Endometrium (tissue), 2 donors: ENCODE data around the gene LPGAT1.
"Not testable (repeated sequence)": the region's sequence is repeated elsewhere in the genome, so short reads cannot be mapped to it uniquely, and the experiment has no call there.

Source experiments
- FAIRE-seq: peaks from 2 replicates; lab custom pipeline; 2012; peaks lifted over from hg19 to GRCh38; lab: Jason Lieb, UNC
- donor health status: control.
- donor health status: control.

The LPGAT1 gene, protein sequence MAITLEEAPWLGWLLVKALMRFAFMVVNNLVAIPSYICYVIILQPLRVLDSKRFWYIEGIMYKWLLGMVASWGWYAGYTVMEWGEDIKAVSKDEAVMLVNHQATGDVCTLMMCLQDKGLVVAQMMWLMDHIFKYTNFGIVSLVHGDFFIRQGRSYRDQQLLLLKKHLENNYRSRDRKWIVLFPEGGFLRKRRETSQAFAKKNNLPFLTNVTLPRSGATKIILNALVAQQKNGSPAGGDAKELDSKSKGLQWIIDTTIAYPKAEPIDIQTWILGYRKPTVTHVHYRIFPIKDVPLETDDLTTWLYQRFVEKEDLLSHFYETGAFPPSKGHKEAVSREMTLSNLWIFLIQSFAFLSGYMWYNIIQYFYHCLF

DNA sequence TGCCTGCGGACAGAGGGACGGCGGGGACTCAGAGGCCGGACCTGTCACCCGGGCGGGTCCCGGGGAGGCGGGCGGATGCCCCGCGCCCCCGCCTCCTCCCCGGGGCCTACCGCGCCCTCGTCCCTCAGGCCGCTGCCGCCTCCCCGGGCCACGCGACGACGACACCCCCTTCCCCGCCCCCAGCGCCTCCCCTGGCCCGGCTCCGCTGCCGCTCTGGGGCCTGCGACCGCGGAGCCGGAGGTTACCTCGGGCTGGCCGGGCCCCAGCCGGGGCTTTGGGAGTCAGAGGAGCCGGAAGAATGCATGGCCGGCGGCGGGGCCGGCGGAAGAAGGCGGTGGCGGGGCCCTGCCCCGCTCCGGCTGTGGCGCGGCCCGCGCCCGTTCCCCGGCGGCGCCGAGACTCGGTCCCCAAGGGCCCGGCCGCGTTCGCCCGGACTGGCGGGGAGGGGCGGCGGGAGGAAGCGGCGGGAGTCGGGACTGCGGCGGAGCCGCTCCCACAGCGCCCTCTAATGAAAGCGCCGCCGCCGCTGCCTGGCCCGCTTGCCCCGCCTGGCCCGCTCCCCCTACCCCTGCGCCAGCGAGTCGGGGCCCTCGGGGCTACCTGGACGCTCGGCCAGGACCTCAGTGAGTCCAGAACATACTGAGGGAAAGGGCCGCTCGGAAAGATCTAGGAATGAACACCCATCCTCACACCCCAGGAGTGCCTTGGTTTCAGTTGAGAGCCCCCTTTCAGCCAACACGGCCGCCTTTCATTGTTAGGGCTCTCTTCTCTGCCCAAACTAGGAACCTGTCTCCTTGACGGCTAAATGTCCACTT lies at the start of gene LPGAT1:
Gene LPGAT1 (minus strand): TSS at position 436 of the 815 bp plus-strand sequence. CDS start 1,467 bp downstream, outside the sequence.
- FAIRE-seq: no peak

DNA sequence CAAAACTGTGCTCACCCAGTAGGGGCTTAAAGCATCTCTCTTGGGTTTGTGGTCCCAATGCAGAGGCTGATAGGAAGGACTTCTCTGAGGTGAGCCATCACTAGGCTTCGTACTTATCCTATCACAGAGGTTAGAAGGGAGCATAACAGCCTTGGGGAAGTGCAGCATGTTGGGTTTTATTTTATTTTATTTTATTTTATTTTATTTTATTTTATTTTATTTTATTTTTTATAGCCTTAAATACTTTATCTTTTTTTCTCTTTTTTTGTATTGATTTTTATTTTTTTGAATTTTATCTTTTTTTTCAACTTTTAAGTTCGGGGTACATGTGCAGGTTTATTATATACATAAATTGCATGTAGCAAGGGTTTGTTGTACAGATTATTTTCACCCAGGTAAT lies 48.9 kb upstream of the LPGAT1 start:
- peak; percentile 83 for FAIRE-seq

DNA sequence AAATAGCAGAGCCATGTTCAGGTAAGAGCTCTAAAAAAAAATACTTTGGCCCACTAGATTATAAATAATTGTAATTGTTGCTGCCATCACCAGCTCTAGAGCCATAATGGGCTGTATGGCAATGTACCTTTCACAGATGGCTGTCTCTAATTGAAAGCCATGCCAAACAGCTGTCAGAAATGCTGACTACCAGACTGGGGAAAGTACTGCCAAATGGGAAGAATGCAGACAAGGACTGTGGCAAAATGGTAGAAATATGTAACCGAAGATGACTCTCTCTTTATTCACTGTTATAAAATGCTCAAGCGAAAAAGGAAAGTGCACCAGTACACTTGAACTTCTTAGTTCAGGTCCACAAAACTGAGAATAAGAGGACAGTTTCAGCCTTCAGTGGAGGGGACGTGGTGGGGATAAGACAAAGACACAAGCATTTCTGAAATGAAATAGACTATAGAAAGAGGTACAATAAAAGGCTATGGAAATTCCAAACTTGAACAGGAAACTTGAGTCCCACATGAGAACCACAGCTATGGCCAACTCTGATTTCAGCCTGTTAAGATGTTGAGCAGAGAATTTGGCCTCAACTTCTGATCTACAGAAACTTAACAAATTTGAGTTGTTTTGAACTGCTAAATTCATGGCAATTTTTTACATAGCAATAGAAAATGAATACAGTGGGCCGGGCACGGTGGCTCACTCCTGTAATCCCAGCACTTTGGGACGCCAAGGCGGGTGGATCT lies 46.5 kb upstream of the LPGAT1 start:
- no peak for FAIRE-seq

DNA sequence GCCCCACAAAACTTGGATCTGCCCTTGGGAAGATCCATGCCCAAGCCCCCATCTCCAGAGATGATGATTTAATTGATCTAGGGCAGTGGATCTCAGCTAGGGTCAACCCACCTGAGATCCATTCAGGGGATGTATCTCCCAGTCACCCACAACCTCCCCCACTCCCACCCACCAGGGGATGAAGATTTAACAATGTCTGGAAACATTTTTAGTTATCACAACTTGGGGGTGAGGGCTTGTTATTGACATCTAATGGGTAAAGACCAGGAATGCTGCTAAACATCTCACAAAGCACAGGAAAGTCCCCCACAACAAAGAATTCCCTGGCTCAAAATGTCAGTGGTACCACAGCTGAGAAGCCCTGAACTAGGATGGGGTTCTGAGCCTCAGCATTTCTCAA lies 45.0 kb upstream of the LPGAT1 start:
- FAIRE-seq: no peak

DNA sequence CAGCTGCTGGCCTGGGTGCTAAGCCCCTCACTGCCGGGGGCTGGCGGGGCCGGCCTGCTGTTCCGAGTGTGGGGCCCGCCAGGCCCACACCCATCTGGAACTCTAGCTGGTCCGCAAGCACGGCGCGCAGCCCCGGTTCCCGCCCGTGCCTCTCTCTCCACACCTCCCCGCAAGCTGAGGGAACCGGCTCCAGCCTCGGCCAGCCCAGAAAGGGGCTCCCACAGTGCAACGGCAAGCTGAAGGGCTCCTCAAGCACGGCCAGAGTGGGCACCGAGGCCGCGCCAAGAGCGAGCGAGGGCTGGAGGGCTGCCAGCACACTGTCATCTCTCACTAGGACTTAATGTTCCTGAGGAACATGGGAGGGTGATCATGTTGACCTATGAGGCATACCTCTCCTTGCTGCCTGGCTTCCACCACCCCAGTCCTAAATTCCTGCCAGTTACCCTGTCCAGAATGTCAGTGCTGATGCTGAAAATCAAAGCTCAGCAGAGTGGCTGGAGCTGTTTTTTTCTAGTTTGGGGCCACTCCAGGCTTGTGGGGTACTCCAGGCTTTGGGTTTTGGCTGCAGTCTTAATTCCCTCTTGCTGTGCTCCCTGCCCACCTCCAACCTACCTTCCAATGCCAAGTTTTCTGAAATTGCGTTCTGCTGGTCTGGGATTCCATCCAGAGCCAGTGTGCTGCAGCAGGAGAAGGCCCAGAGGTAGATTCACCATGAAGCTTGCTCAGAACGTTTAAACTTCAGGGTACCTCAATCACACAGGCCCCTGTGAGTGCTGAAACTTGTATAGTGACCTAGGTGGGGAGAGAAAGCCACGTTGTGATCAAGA lies 44.2 kb upstream of the LPGAT1 start:
- no peak for FAIRE-seq

DNA sequence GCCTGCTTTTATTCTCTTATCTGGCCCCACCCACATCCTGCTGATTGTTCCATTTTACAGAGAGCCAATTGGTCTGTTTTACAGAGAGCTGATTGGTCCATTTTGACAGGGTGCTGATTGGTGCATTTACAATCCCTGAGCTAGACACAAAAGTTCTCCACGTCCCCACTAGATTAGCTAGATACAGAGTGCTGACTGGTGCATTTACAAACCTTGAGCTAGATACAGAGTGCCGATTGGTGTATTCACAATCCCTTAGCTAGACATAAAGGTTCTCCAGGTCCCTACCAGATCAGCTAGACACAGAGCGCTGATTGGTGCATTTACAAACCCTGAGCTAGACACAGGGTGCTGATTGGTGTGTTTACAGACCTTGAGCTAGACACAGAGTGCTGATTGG lies 43.2 kb upstream of the LPGAT1 start:
- FAIRE-seq: not testable (repeated sequence)

DNA sequence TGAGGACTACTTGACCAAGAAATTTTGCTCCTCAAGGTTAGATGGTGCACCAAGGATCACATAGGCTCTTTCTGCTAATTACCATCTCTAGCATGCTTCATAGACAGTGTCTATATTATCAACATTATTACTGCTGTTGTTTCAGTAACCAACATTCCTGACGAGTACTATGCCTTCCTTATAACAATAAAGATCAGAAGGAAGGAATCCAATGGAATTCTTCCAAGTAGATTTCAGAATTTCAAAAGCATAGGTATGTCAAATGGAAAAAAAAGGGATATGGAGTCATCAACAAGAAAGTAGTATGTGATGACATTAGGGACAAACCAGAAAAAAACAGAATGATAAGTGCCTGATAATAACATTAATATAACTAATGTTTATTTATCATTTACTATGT lies 39.6 kb upstream of the LPGAT1 start:
- no peak for FAIRE-seq

DNA sequence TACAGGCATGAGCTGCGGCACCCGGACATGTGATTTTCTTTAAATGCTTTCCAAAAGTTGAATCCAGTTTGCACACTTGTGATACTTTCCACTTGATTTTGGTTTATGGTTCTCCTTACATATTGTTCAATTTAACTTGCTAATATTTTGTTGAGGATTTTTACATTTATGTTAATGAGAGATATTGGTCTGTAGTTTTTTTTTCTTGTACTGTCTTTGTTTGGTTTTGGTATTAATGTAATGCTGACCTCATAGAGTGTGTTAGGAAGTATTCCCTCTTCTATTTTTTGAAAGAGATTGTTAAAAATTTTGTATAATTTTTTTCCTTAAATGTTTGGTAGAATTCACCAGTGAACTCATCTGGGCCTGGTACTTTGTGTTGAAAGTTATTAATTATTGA lies 34.6 kb upstream of the LPGAT1 start:
- no peak for FAIRE-seq

DNA sequence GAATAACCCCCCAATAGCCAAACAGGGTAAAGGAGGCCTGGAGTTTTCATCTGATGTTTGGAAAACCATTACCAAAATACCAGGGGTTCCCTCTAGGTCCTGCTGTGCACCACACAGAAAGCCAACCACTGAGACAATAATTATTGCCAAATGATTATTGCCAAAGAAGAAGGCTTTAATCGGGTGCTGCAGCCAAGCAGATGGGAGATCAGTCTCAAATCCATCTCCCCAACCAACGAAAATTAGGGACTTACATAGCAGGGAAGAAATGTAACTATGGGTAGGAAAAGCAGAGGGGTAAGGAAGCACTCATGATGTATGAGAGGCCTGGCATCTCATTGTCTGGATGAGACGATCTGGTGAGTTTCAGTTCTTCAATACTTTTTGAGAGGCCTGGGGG lies 28.8 kb upstream of the LPGAT1 start:
- no peak for FAIRE-seq

DNA sequence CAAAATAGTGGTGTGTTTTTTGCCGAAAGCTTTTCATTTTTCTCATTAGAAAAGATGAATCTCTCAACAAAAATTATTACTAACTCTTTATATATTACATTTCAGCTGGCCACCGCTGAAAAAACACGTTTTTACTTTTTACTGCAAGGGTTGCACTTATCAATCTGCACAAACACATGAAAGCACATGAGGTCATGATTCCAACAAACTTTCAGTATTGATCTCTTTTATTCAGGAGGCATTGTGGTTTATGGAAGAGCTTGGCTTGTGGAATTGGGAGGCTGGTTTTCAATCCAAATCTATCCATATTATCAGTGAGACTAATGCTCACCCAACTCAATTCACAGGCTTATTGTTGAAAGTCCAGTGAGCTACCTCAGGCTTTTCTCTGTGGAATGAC lies 20.6 kb upstream of the LPGAT1 start:
- no peak for FAIRE-seq

DNA sequence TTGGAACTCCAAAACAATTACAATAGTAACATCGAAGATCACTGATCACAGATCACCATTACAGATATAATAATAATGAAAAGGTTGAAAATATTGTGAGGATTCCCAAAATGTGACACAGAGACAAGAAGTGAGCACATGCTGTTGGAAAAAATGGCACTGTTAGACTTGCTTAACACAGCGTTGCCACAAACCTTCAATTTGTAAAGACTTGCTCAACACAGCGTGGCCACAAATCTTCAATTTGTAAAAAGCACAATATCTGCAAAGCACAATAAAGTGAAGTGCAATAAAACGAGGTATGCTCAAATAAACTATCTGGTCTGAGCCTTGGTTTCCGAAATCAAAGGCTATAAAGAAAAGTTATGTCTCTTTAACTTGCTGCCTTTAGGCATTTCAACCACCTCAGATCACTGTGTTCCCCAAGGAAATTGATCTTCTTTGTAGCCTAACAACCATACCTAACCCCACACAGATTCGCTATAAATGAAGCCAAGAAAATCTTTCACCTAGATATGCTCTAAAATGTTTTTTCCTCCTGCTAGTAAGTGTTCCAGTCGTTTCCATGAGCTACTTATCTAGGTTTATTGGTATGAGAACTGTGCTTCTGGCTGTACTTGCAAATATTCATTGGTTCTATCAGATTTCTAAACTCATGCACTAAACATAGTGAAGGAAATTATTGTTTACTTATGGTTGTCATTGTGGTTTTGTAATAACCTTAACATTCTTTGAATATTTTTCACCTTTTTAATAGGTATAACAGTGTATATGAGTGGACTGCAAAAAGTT lies 13.1 kb upstream of the LPGAT1 start:
- FAIRE-seq: no peak

DNA sequence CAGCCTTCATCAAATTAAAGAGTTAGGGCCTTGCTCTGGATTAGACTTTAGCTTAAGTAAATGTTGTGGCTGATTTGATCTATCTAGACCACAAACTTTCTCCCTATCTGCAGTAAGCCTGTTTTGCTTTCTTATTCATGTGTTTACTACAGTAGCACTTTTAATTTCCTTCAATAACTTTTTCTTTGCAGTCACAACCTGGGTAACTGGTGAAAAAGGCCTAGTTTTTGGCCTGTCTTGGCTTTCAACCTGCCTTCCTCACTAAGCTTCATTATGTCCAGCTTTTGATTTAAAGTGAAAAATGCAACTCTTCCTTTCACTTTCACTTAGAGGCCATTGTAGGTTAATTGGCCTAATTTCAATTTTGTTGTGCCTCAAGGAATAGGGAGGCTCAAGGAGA lies 12.5 kb upstream of the LPGAT1 start:
- no peak for FAIRE-seq

DNA sequence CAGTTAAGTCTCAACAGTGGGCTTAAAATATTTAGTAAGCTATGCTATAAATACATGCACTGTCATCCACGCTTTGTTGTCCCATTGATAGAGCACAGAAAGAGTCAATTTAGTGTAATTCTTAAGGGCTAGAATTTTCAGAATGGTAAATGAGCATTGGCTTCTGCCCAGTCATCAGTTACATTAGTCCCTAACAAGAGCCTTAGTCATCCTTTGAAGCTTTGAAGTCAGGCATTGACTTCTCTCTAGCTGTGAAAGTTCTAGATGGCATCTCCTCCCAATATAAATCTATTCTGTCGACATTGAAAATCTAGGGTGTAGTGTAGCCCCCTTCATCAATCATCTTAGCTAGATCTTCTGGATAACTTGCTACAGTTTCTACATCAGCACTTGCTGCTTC lies 12.0 kb upstream of the LPGAT1 start:
- FAIRE-seq: no peak

DNA sequence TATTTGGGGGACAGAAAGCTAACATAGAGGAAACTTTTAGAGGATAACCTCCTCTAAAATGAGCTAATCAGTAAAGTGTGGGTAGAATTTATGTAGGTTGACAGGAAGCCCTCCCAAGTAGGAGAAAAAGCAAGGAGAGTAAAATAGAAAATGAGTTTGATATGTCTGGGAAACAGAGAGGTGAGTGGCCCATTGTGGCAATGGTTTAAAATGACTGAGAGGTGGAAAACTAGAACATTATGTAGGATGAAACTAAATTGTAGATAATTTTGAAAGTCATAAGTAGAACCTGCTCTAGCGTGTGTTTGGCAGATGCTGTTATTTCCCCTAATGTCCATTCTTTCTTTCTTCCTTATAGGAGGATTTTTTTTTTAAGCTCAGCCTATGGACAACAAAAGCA lies 8.5 kb upstream of the LPGAT1 start:
- FAIRE-seq: no peak

DNA sequence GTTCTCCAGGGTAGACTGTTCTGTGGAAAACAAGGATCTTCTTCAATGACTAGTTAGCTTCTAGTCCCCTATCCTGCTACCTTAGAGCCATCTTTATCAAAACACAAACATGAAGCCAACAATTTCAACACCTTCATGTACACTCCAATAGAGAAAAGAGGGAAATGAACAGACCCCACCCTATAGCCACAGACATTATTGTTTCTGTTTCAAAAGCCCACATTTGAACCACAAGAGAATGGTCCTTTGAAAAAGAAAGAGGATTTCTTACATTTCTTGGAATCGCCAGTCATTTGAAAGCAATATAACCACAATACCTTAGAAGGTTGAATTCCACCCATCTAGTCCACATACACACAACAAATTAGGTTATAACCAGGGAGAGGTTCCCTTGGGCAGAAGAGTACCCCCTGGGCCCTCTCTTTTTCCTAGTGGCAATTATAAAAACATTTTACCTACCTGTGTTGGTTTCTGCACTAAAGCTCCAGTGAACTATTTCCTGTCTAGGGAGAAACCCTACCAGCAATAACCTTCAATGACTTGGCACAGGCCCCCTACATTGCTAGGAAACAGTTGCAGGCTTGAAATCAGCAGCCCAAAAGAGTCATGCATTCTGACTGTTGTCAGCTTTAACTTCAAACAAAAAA lies 2.7 kb upstream of the LPGAT1 start:
- FAIRE-seq: no peak

DNA sequence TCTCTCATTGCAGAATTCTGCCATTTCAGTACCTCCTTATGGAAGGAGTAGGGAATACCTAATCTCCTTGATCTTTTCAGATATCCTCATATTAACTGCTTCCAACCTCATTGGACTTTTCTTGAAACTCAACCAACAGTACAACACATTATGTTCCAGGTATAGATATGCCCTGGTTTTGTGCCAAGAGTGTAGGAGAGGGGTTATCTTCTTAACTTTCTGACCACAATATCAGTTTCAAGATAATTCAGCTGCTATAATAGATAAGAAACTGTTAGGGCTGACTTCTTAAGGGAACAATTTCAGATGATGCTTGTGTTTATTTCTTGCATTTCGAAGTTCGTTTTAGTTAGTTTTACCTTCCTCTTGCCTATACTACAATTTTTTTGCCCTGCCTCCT lies 2.1 kb upstream of the LPGAT1 start:
- no peak for FAIRE-seq

DNA sequence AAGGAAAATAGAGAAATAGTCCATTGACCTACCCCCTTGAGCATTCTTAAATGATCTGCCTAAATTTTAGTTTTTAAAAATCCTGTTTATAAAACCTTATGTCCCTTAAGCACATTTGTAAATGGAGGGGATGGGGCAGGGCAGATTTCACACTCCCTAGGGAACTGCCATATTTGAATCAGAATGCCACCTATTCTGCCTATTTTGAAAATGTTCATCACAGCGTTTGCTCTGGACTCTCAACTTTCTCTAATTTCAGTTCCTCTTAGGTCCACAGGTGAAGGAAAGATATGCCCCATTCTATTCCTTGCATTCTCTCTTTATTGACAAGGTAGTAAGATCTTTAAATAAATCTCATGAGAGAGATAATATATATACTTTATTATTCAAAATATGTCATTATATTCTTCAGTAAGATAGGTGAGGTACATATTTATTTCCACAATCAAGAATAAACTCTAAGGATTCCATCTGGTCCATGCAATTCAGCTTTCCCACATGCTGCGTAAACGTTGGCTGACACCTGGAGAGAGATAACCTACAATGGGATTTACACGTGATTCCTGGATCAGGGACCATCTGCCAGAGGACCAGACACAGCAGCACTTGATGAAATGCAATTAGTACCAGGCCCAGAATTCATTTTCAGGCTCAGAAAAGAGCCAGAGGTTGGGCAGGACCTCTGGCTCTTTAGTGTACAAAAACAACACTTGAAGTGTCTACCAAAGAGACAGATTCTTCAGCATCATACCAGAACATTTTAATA lies 1.2 kb upstream of the LPGAT1 start:
- FAIRE-seq: no peak

DNA sequence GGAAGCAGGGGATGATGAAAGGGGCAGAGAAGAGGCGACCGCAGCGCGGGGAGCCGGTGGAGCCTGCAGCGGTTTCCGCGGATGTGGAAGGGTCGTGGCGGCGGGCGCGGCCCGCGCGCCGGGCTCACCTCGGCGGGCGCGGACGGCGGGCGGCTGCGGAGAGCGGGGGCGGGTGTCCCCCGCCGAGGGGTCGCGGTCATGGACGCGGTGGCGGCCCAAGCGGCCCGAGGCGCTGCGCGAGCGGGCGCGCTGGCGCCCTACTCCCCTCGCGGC lies 572 bp downstream of the LPGAT1 start:
- FAIRE-seq: no peak

DNA sequence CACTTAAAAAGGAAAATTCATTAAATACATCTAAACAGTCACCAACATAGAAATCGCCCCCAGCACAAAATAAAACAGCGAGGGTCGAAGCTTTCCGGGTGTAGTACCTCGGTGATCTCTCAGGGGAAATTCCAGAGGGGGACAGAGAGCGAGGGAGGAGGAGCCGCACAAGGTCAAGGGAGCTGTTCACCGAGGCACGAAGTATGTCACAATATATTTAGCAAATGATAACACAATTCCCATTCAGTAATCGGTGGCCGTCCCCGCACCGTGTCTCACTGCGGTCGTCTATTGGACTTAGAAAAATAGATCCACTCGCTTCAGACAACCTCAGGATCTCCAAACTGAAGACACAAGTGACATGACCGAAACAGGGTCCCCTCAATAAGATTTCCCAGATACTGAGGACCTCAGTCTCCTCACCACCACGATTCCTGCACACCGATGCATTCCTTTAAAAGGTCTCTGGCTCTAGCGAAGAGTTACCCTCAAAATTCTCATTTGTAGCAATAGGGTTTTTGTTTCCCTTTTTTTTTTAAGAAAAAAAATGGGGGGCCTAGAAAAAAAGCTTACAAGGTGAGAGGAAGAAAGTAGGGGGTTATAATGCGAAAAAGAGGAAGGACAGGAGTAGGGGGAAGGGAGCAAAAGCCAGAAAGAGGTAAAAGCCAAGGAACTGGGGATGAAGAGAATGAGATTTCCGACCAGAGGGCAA lies 1.1 kb downstream of the LPGAT1 start:
- no peak for FAIRE-seq
